WERI-Rb-1 (cell line): ENCODE data around the gene EHBP1L1.

Experiments used
- DNase-seq: peaks from one replicate; pipeline ENCODE4 v3.0.0-alpha.2; 2020
- H3K27ac ChIP-seq: fragments of 250-450 bp; sonication (Bioruptor Pico); 2 replicates; pipeline ENCODE4 v1.5.1; 2020; ENCODE audit warnings: mild to moderate bottlenecking, moderate library complexity
- H3K27me3 ChIP-seq: fragments of 250-450 bp; sonication (Bioruptor Pico); 2 replicates; pipeline ENCODE4 v1.5.1; 2021; ENCODE audit warnings: mild to moderate bottlenecking, low read depth, moderate library complexity; ENCODE audit not compliant: insufficient read depth, severe bottlenecking
- H3K36me3 ChIP-seq: fragments of 250-450 bp; sonication (Bioruptor Pico); 2 replicates; pipeline ENCODE4 v1.5.1; 2020; ENCODE audit warnings: mild to moderate bottlenecking, moderate library complexity
- H3K4me3 ChIP-seq: 2 replicates; pipeline ENCODE4 v1.5.1; 2011; ENCODE audit warnings: low read depth, mild to moderate bottlenecking, control low read depth, low read length
- H3K9me3 ChIP-seq: fragments of 250-450 bp; sonication (Bioruptor Pico); 2 replicates; pipeline ENCODE4 v1.5.1; 2021; ENCODE audit warnings: mild to moderate bottlenecking, moderate library complexity; ENCODE audit not compliant: severe bottlenecking
- CTCF ChIP-seq: IDR thresholded peaks from 2 replicates; pipeline ENCODE4 v1.5.1; 2011; ENCODE audit warnings: low read depth, mild to moderate bottlenecking, control low read depth, inconsistent platforms, low read length

Gene EHBP1L1

GRCh38 chr11:65586676-65587075 lies 10.8 kb downstream of the EHBP1L1 start:
- H3K4me3 ChIP-seq, result no peak overlapping the region
- no peaks in the 10 kb centered on the region for H3K27me3 ChIP-seq
- H3K9me3 ChIP-seq, result no peaks in the 10 kb centered on the region
- DNase-seq, result peak; percentile 81
- peak overlapping the region; percentile 61 for H3K27ac ChIP-seq
- peaks cover 9% of the 10 kb centered on the region for H3K36me3 ChIP-seq
- no peak for TF ChIP-seq CTCF

- Histone ChIP-seq H3K27me3 (no peaks in the 10 kb centered on the region), H3K9me3 (no peaks in the 10 kb centered on the region), H3K4me3 (no peak overlapping the region), H3K27ac (peak overlapping the region; percentile 28), H3K36me3 (peaks cover 9% of the 10 kb centered on the region)
- peak; percentile 72 for TF ChIP-seq CTCF
- peak; percentile 78 for DNase-seq
These were observed 12.6 kb downstream of the EHBP1L1 start for GRCh38 chr11:65588199-65589054.

GRCh38 chr11:65589444-65590239 lies 13.8 kb downstream of the EHBP1L1 start:
- no peaks in the 10 kb centered on the region for H3K27me3 ChIP-seq
- TF ChIP-seq CTCF, result no peak
- no peak overlapping the region for H3K4me3 ChIP-seq
- H3K27ac ChIP-seq, result no peak overlapping the region
- peaks cover 5% of the 10 kb centered on the region for H3K36me3 ChIP-seq
- DNase-seq, result no peak
- no peaks in the 10 kb centered on the region for H3K9me3 ChIP-seq

GRCh38 chr11:65590240-65590738 lies 14.4 kb downstream of the EHBP1L1 start:
- TF ChIP-seq CTCF, result no peak
- Histone ChIP-seq H3K27me3 (no peaks in the 10 kb centered on the region), H3K27ac (no peak overlapping the region), H3K4me3 (no peak overlapping the region), H3K9me3 (no peaks in the 10 kb centered on the region), H3K36me3 (peaks cover 5% of the 10 kb centered on the region)
- no peak for DNase-seq

GRCh38 chr11:65591939-65592857 lies 16.3 kb downstream of the EHBP1L1 start:
- DNase-seq, result no peak
- Histone ChIP-seq H3K27me3 (no peaks in the 10 kb centered on the region), H3K36me3 (peaks cover 5% of the 10 kb centered on the region), H3K9me3 (no peaks in the 10 kb centered on the region), H3K27ac (no peak overlapping the region), H3K4me3 (no peak overlapping the region)
- TF ChIP-seq CTCF, result no peak
